HS-5 (cell line): ENCODE data around the gene ACOT7.
"Not testable (repeated sequence)": the region's sequence is repeated elsewhere in the genome, so short reads cannot be mapped to it uniquely, and the experiment has no call there.

Experiments
- DNase-seq: peaks from one replicate; pipeline ENCODE4 v3.0.0-alpha.2; 2012; ENCODE audit warnings: low read depth

The ACOT7 gene

GRCh38 chr1:6233376-6233775, 160.2 kb downstream of the ACOT7 start:
- DNase-seq = no peak

GRCh38 chr1:6225651-6226050, 167.9 kb downstream of the ACOT7 start:
- no peak for DNase-seq

GRCh38 chr1:6224718-6225117, 168.8 kb downstream of the ACOT7 start:
- DNase-seq = no peak

GRCh38 chr1:6223617-6224016, 169.9 kb downstream of the ACOT7 start:
- no peak for DNase-seq

- DNase-seq = no peak
These were observed 170.9 kb downstream of the ACOT7 start for GRCh38 chr1:6222636-6223035.

GRCh38 chr1:6221210-6221784, 172.3 kb downstream of the ACOT7 start:
- no peak for DNase-seq

- no peak for DNase-seq
These were observed 173.3 kb downstream of the ACOT7 start for GRCh38 chr1:6220236-6220635.

- not testable (repeated sequence) for DNase-seq
These were observed 173.9 kb downstream of the ACOT7 start for GRCh38 chr1:6219641-6220040.

- DNase-seq = no peak
These were observed 175.0 kb downstream of the ACOT7 start for GRCh38 chr1:6218375-6219164.
